Measurements from ENCODE around the gene USP32.

DNA sequence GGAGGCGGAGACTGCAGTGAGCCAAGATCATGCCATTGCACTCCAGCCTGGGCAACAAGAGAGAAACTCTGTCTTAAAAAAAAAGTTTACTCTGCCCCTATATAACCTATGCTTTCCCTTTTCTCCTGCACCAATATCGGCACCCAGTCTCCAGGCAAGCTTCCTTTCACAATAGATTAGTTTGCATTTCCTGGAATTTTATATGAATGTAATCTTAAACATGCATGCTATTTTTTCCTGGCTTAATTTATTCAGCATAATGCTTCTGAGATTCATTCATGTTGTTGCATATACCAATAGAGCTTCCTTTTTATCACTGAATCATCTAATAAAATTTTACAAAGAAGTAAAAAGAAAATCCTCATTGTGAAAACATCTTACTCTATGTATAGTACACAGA lies 59.4 kb downstream of the USP32 start:
- no peak for TF ChIP-seq CTCF (IDR thresholded peaks at IDR 0.05)
- TF ChIP-seq EZH2 (IDR thresholded peaks at IDR 0.05; ENCODE audit: borderline replicate concordance, insufficient read depth, low read depth, low read length, poor library complexity, severe bottlenecking): no peak

Measured in B cell (primary cell).